HFF-Myc (cell line): ENCODE data around the gene BAZ2A.

ENCODE experiments used
- DNase-seq: peaks from one replicate; pipeline ENCODE4 v3.0.0-alpha.2; 2011; ENCODE audit warnings: low read depth; ENCODE audit errors: extremely low read depth
- H3K4me3 ChIP-seq: replicated peaks from 2 replicates; pipeline ENCODE4 v1.5.1; 2011; ENCODE audit warnings: low read depth, mild to moderate bottlenecking, control low read depth, low read length
- CTCF ChIP-seq: IDR thresholded peaks from 2 replicates; pipeline ENCODE4 v1.5.1; 2012; ENCODE audit warnings: mild to moderate bottlenecking, low read depth, low read length, control low read depth; ENCODE audit errors: missing control alignments

Gene BAZ2A

GRCh38 chr12:56568146-56568545, 62.0 kb downstream of the BAZ2A start:
- H3K4me3 ChIP-seq: no peak overlapping the region
- no peak for DNase-seq
- TF ChIP-seq CTCF: no peak

GRCh38 chr12:56565510-56566101, 64.5 kb downstream of the BAZ2A start:
- peak; percentile 67 for DNase-seq
- no peak for TF ChIP-seq CTCF
- H3K4me3 ChIP-seq: no peak overlapping the region

GRCh38 chr12:56551070-56551469, 79.1 kb downstream of the BAZ2A start:
- TF ChIP-seq CTCF: no peak
- DNase-seq: no peak
- no peak overlapping the region for H3K4me3 ChIP-seq

- no peak for TF ChIP-seq CTCF
- no peak for DNase-seq
- H3K4me3 ChIP-seq: no peak overlapping the region
These were observed 83.4 kb downstream of the BAZ2A start for GRCh38 chr12:56546680-56547079.
